22Rv1 (cell line): ENCODE measurements around the gene HDHD5.

Experiments used
- H3K27ac ChIP-seq: fragments of 450-650 bp; 2 replicates; pipeline ENCODE4 v1.5.1; 2017
- CTCF ChIP-seq: fragments of 450-650 bp; IDR thresholded peaks from 2 replicates; pipeline ENCODE4 v1.5.1; 2017; ENCODE audit warnings: mild to moderate bottlenecking
- ZFX ChIP-seq: fragments of 450-650 bp; IDR thresholded peaks from 2 replicates; pipeline ENCODE4 v1.6.1; 2017; ENCODE audit warnings: antibody characterized with exemption, borderline replicate concordance

Gene HDHD5

GRCh38 chr22:17109113-17109865, 49.8 kb downstream of the HDHD5 start:
- no peak overlapping the region for H3K27ac ChIP-seq
- no peak for TF ChIP-seq ZFX
- no peak for TF ChIP-seq CTCF

- H3K27ac ChIP-seq: no peak overlapping the region
- TF ChIP-seq CTCF (no peak), ZFX (no peak)
Measured at GRCh38 chr22:17108256-17109112, 50.6 kb downstream of the HDHD5 start.

- TF ChIP-seq ZFX: no peak
- no peak overlapping the region for H3K27ac ChIP-seq
Measured at GRCh38 chr22:17107547-17107810, 51.6 kb downstream of the HDHD5 start.

- TF ChIP-seq CTCF (no peak), ZFX (no peak)
- H3K27ac ChIP-seq: no peak overlapping the region
Measured at GRCh38 chr22:17106785-17107546, 52.1 kb downstream of the HDHD5 start.

- no peak overlapping the region for H3K27ac ChIP-seq
- TF ChIP-seq ZFX (no peak), CTCF (no peak)
Measured at GRCh38 chr22:17106161-17106784, 52.8 kb downstream of the HDHD5 start.

- no peak for TF ChIP-seq CTCF
- no peak for TF ChIP-seq ZFX
- no peak overlapping the region for H3K27ac ChIP-seq
Measured at GRCh38 chr22:17105143-17106129, 53.6 kb downstream of the HDHD5 start.
